MCF 10A (cell line): ENCODE measurements around the gene FREY1. TPM values are rescaled to one million over a fixed set of nuclear protein-coding genes. Genes with fewer than 3 reads are reported as not detected.

Experiments used
- BruUV-seq: library from RNA; stranded (reverse); fragments of 400-500 nt; replicated peaks from 2 replicates; lab custom pipeline; 2021; lab: Mats Ljungman, UMichigan
- CTCF ChIA-PET: fragments of 300-600 bp; sonication (Branson Sonifier 250); formaldehyde crosslinking; extraction: SDS; loops from one replicate; lab custom pipeline; 2021; ENCODE audit warnings: antibody characterized with exemption, inconsistent platforms; lab: Yijun Ruan, JAX
- POLR2A ChIA-PET: fragments of 300-600, 350-650 bp; sonication (Branson Sonifier 250); formaldehyde crosslinking; extraction: SDS; loops from one replicate; lab custom pipeline; 2020; ENCODE audit warnings: antibody characterized with exemption, inconsistent platforms; lab: Yijun Ruan, JAX
- DNase-seq: peaks from one replicate; pipeline ENCODE4 v3.0.0-alpha.2; 2018; ENCODE audit not compliant: unreplicated experiment
- H3K27ac Mint-ChIP-seq: one replicate; pipeline ENCODE4 v1.8.0; 2022; ENCODE audit warnings: mild to moderate bottlenecking, low read depth, mixed read lengths; ENCODE audit not compliant: unreplicated experiment
- H3K27me3 Mint-ChIP-seq: one replicate; pipeline ENCODE4 v1.8.0; 2022; ENCODE audit warnings: mixed read lengths; ENCODE audit not compliant: insufficient read depth, unreplicated experiment
- H3K36me3 Mint-ChIP-seq: one replicate; pipeline ENCODE4 v1.8.0; 2022; ENCODE audit warnings: mild to moderate bottlenecking, moderate library complexity, mixed read lengths; ENCODE audit not compliant: insufficient read depth, unreplicated experiment
- H3K4me1 Mint-ChIP-seq: one replicate; pipeline ENCODE4 v1.8.0; 2022; ENCODE audit warnings: mixed read lengths; ENCODE audit not compliant: insufficient read depth, unreplicated experiment
- H3K4me3 Mint-ChIP-seq: one replicate; pipeline ENCODE4 v1.8.0; 2022; ENCODE audit warnings: mild to moderate bottlenecking, moderate library complexity, mixed read lengths; ENCODE audit not compliant: unreplicated experiment
- H3K9me3 Mint-ChIP-seq: one replicate; pipeline ENCODE4 v1.8.0; 2022; ENCODE audit warnings: mixed read lengths; ENCODE audit not compliant: unreplicated experiment
- intact Hi-C: fragments of 100-400 bp; cut with micrococcal nuclease; formaldehyde crosslinking; loops from 2 replicates; pipeline ENCODE4 v1.14.1; 2022
- total RNA-seq: library from RNA; stranded (reverse); gene quantifications from 2 replicates; pipeline ENCODE4 v1.2.3, GENCODE V29; 2022
- TF ChIP-seq, protein P1 (sequence below): fragments of 200-600 bp; IDR thresholded peaks from one replicate; pipeline ENCODE4 v1.8.0; 2022; ENCODE audit warnings: antibody characterized with exemption, mild to moderate bottlenecking; ENCODE audit not compliant: unreplicated experiment

Gene FREY1
- total RNA-seq, 1 experiment from 2014 or later: 1.3 TPM

DNA sequence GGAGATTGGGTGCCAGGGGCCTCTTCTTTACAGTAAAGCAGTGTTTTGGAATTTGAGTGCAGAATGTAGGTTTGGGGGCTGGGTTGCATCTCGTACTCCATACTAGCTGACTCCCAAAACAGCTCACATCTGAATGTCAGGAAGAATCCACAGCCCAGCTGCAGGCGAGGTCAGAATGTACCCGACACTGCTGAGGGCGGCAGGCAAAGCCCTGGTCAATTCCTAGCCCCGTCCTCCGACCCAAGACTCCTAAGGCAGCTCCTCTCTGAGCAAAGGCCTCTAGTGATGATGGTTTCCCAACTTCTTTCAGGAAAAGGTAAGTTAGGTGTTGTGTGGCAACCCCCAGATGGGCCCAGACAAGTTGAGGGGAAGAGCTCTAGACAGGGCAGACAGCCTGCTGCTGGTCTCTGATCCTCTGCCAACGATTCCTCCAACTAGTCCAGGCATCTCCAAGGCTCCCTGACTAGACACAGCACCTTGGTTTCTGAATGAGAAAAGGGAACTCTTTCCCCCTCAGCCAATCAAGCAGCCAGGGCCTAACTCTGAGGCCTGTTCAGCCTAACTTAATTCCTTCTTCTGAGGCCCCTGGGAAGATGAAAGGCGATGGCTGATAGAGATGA, 24.0 kb upstream of the FREY1 start:
- H3K9me3 Mint-ChIP-seq: no peaks in the 10 kb centered on the region
- CTCF ChIA-PET: interaction anchor here (0.5 to 2.0 kb wide), 10 partner anchors 13 to 830 kb away, joined by 3 to 10 read pairs (median 3); no protein-coding TSS in a partner anchor
- DNase-seq: peak; percentile 91
- H3K27ac Mint-ChIP-seq: peak overlapping the region; percentile 80
- intact Hi-C loops: no loop called here
- POLR2A ChIA-PET: interaction anchor here (0.5 to 2.4 kb wide), 7 partner anchors 10 to 88 kb away, joined by 3 to 23 read pairs (median 4); partner anchors contain the start of genes CRY2 and PEX16
- no TSS peak for BruUV-seq
- H3K4me3 Mint-ChIP-seq: no peak overlapping the region
- TF ChIP-seq, protein P1, sequence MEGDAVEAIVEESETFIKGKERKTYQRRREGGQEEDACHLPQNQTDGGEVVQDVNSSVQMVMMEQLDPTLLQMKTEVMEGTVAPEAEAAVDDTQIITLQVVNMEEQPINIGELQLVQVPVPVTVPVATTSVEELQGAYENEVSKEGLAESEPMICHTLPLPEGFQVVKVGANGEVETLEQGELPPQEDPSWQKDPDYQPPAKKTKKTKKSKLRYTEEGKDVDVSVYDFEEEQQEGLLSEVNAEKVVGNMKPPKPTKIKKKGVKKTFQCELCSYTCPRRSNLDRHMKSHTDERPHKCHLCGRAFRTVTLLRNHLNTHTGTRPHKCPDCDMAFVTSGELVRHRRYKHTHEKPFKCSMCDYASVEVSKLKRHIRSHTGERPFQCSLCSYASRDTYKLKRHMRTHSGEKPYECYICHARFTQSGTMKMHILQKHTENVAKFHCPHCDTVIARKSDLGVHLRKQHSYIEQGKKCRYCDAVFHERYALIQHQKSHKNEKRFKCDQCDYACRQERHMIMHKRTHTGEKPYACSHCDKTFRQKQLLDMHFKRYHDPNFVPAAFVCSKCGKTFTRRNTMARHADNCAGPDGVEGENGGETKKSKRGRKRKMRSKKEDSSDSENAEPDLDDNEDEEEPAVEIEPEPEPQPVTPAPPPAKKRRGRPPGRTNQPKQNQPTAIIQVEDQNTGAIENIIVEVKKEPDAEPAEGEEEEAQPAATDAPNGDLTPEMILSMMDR: no peak
- peaks cover 53% of the 10 kb centered on the region for H3K36me3 Mint-ChIP-seq
- H3K27me3 Mint-ChIP-seq: no peaks in the 10 kb centered on the region
- H3K4me1 Mint-ChIP-seq: peaks cover 23% of the 10 kb centered on the region

DNA sequence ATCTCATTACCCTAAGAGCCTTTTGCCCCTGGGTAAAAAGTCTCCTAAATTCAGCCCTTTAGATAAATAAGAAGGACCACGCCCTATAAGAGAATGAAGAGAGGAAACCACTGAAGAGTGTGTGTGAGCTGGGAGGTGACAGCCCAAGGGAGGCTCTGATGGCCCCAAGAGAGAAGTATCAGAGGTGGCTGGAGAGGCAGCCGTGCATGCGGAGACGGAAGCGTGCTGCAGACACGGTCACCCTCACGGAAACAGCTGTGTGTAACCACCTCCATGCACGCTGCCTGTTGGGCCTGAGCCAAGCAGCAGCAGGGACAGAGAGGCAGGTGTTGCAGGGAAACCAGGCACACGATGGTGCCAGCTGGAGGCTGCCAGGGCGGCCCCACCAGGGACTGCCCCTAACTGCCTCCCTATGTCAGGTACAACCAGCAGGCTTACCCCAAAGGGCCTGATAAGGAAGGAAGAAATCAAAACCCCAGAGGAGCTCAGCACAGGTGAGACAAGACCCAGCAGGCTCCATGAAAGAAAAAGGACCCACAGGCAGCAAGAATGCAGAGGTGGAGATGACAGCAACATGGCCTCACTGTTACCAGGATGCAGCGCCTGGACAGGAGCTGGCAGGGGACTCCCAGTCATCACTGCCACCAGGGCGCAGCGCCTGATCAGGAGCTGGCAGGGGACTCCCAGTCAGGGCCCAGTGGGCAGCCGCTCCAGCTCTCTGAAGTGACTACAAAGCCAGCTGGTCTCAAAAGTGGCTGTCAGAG, 23.1 kb upstream of the FREY1 start:
- Mint-ChIP-seq H3K4me1 (peaks cover 23% of the 10 kb centered on the region), H3K9me3 (no peaks in the 10 kb centered on the region), H3K4me3 (peak overlapping the region; percentile 8), H3K27ac (peak overlapping the region; percentile 88), H3K36me3 (peaks cover 45% of the 10 kb centered on the region), H3K27me3 (no peaks in the 10 kb centered on the region)
- ChIA-PET CTCF (interaction anchor here (0.5 to 2.0 kb wide), 10 partner anchors 8 to 830 kb away, joined by 3 to 10 read pairs (median 4); no protein-coding TSS in a partner anchor), POLR2A (interaction anchor here (1.1 to 2.4 kb wide), 5 partner anchors 12 to 83 kb away, joined by 3 to 23 read pairs (median 3); partner anchors contain the start of genes CRY2 and PEX16)
- BruUV-seq: no TSS peak
- no peak for DNase-seq
- TF ChIP-seq, protein P1: no peak
- intact Hi-C loops: no loop called here

DNA sequence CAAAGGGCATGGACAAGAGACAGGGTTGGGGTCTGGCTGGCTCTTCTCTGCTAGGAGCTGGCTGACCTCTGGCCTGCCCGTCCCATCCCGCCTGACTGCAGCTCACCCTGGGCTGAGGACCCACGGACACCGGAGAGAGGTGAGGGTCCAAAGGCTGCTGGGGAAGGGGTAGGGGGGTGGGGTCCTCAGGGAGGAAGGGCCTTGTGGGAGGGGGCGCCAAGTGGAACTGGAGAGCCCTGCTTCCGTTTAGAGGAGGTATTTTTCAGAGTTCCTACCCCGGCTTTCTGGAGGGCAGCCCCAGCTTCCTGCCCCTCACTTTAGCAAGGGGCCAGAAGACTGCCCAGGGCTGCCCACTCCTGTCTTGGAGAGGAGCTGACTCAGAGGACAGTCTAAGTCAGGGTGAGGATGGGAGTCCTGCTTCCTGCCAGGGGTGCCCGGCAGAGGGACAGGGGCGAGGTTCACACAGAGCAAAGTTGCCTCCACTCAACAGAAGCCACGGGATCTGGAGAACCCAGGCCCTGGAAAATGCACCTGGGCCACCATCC, 22.5 kb upstream of the FREY1 start:
- peaks cover 39% of the 10 kb centered on the region for H3K36me3 Mint-ChIP-seq
- H3K27me3 Mint-ChIP-seq: no peaks in the 10 kb centered on the region
- intact Hi-C loops: no loop called here
- ChIA-PET POLR2A (interaction anchor here (2.4 kb wide), 1 partner anchor 12 kb away, joined by 23 read pairs; the partner anchor contains the start of gene PEX16), CTCF (interaction anchor here (0.7 to 2.0 kb wide), 6 partner anchors 8 to 459 kb away, joined by 3 to 10 read pairs (median 5); no protein-coding TSS in a partner anchor)
- peak overlapping the region; percentile 88 for H3K27ac Mint-ChIP-seq
- H3K9me3 Mint-ChIP-seq: no peaks in the 10 kb centered on the region
- H3K4me1 Mint-ChIP-seq: peaks cover 23% of the 10 kb centered on the region
- TF ChIP-seq, protein P1: no peak
- BruUV-seq: no TSS peak
- DNase-seq: no peak
- peak overlapping the region; percentile 8 for H3K4me3 Mint-ChIP-seq
